ENCODE data around the gene NSUN2.

The NSUN2 gene

GRCh38 chr5:6602441-6602840 lies 30.4 kb downstream of the NSUN2 start:
- no peak for DNase-seq

- DNase-seq, result peak; percentile 15
Observed at GRCh38 chr5:6601816-6602215, 31.0 kb downstream of the NSUN2 start.

- peak; percentile 18 for DNase-seq
Observed at GRCh38 chr5:6601271-6601670, 31.6 kb downstream of the NSUN2 start.

GRCh38 chr5:6599739-6600138 lies 33.1 kb downstream of the NSUN2 start:
- DNase-seq, result no peak

- DNase-seq, result no peak
Observed at GRCh38 chr5:6598351-6598900, 34.4 kb downstream of the NSUN2 start.

- no peak for DNase-seq
Observed at GRCh38 chr5:6597557-6597956, 35.3 kb downstream of the NSUN2 start.

GRCh38 chr5:6596388-6596787 lies 36.5 kb downstream of the NSUN2 start:
- no peak for DNase-seq

GRCh38 chr5:6595405-6595804 lies 37.4 kb downstream of the NSUN2 start:
- no peak for DNase-seq

- no peak for DNase-seq
Observed at GRCh38 chr5:6594066-6594465, 38.8 kb downstream of the NSUN2 start.

GRCh38 chr5:6593148-6594016 lies 39.5 kb downstream of the NSUN2 start:
- no peak for DNase-seq

- DNase-seq, result no peak
Observed at GRCh38 chr5:6592601-6593000, 40.2 kb downstream of the NSUN2 start.

- DNase-seq, result no peak
Observed at GRCh38 chr5:6591671-6592288, 41.1 kb downstream of the NSUN2 start.

- no peak for DNase-seq
Observed at GRCh38 chr5:6590581-6590980, 42.3 kb downstream of the NSUN2 start.

- DNase-seq, result no peak
Observed at GRCh38 chr5:6587171-6587570, 45.7 kb downstream of the NSUN2 start.

- DNase-seq, result no peak
Observed at GRCh38 chr5:6586647-6587042, 46.2 kb downstream of the NSUN2 start.

- no peak for DNase-seq
Observed at GRCh38 chr5:6585939-6586646, 46.8 kb downstream of the NSUN2 start.

- DNase-seq, result no peak
Observed at GRCh38 chr5:6585168-6585567, 47.7 kb downstream of the NSUN2 start.

GRCh38 chr5:6584727-6585126 lies 48.1 kb downstream of the NSUN2 start:
- no peak for DNase-seq

GRCh38 chr5:6584101-6584645 lies 48.7 kb downstream of the NSUN2 start:
- DNase-seq, result no peak

- peak; percentile 70 for DNase-seq
Observed at GRCh38 chr5:6583049-6583880, 49.6 kb downstream of the NSUN2 start.

GRCh38 chr5:6582507-6583048 lies 50.3 kb downstream of the NSUN2 start:
- peak; percentile 71 for DNase-seq

All from retina (tissue), 1 donor.